Measurements from ENCODE around the gene DLK1. TPM values are rescaled to one million over a fixed set of nuclear protein-coding genes. Genes with fewer than 3 reads are reported as not detected.

The DLK1 gene
- total RNA-seq, 2 donors from 2014 or later: not detected

DNA sequence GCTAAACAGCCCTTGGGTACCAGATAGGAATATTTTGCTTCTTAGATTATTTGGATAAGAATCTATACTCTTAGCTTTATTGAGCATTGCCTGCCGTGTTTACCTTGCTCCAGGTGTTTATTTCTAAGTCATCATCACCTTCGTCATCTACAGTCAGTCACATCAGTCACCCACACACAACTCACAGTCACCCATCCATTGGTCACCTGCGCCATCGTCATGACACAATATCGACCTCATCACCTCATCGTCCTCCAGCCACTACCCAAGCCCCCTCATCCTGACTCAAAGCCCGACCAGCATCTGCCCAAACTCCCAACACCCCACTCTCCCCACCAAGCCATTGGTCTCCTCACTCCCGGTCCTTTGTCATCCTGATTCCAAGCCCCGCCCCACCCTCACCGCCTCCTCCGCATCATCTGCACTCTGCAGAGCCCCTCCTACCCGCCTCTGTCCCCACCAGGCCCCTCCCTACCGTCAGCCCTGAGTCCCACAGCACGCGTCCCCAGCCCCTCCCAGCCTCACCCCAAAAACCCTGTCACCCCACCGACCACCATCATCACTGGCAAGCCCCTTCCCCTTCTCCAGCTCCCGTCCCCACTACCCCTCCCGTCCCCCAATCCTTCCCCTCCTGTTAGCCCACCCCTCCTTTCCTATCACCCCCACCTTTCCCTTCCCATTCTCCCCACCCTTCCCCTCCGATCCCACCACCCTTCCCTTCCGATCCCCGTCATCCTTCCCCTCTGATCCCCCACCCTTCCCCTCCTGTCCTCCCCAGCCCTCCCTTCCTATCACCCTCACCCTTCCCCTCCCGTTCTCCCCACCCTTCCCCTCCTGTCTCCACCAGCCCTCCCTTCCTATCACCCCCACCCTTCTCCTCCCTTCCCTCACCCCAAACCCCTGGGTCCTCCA, 9.8 kb downstream of the DLK1 start:
- no peak for DNase-seq (ENCODE audit: low spot score in 2 of 2)
- Mint-ChIP-seq H3K36me3 (no peaks in the 10 kb centered on the region), H3K27ac (no peak overlapping the region), H3K9me3 (no peaks in the 10 kb centered on the region)
- no peak for ATAC-seq

DNA sequence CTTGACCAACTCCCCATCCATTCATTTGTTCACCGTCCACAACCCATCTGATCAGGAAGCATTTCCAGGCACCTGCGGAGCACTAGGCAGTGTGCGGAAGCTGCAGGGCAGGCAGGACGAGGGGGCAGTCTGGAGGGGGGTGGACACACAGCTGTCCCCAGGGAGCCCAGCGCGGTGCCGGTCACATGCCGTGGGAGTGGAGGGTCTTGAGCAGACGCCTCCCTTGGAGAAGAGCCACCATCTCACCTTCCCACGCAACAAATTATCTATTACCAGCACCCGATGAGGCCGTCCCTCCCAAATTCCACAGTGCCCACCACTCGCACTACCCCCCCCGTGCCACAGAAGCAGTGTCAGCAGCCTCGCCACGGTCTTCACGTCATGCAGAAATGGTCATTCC, 10.8 kb downstream of the DLK1 start:
- Mint-ChIP-seq H3K36me3 (no peaks in the 10 kb centered on the region), H3K27ac (no peak overlapping the region), H3K9me3 (no peaks in the 10 kb centered on the region)
- DNase-seq (ENCODE audit: low spot score in 2 of 2) (no peak), ATAC-seq (no peak)

DNA sequence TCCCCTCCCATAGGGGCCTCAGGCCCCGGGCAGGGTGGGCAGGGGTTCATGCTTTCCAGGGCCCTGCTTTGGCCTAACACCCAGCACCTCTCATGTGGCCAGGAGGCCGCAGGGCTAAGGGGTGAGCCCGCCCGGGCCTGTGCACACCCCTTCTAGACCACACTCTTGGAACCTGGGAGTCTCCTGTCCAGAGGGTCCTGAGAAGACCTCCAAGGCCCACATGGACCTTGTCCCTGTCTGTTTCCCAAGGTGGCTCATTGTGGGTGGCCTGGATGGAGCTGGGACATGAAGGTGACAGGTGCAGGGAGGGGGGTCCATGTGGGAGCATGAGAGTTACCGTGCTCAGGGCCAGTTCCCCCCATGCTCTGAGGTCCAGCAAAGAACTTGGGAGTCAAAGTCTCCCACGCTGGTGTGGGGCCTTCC, 11.6 kb downstream of the DLK1 start:
- no peak for DNase-seq (ENCODE audit: low spot score in 2 of 2)
- Mint-ChIP-seq H3K9me3 (no peaks in the 10 kb centered on the region), H3K36me3 (no peaks in the 10 kb centered on the region), H3K27ac (no peak overlapping the region)
- ATAC-seq: no peak

DNA sequence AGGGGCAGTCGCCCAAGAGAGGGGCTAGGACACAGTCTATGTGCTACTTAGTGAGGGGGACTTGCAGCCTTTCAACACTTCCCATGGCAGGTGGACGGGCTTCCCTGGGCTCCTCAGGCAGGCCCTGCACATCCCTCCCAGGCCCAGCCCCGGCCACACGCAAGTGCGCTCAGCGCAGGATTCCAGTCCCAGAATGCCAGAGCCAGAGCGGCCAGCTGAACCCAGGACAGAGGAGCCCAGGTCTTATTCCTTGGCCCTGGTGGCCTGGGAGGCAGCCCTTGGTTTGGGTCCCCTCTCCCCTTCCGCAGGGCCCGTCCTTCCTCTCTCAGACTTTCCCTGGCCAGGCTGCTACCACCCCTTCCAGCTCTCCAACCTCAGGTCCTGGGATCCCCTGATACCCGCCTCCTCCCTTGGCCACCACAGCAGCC, 12.0 kb downstream of the DLK1 start:
- H3K9me3 Mint-ChIP-seq: no peaks in the 10 kb centered on the region
- H3K36me3 Mint-ChIP-seq: no peaks in the 10 kb centered on the region
- H3K27ac Mint-ChIP-seq: no peak overlapping the region
- DNase-seq (ENCODE audit: low spot score in 2 of 2) (no peak), ATAC-seq (no peak)

DNA sequence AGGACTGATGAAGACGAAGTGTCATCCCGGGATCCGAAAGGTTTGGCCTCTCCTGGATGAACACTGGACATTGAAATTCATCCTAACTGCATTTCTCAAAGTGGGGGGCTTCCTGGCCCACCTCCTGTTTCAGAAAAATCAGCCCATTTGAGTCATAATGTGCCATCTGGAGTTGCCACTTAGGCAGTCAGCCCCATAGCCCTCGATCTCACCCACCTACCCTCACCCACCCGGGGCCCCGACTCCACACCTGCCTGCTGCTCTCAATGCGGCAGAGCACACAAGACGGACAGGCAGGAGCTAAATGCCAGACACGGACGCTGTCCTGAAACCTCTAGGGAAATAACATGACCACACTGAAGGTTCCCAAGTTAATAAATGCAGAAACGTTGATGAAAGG, 12.6 kb downstream of the DLK1 start:
- no peak for ATAC-seq

DNA sequence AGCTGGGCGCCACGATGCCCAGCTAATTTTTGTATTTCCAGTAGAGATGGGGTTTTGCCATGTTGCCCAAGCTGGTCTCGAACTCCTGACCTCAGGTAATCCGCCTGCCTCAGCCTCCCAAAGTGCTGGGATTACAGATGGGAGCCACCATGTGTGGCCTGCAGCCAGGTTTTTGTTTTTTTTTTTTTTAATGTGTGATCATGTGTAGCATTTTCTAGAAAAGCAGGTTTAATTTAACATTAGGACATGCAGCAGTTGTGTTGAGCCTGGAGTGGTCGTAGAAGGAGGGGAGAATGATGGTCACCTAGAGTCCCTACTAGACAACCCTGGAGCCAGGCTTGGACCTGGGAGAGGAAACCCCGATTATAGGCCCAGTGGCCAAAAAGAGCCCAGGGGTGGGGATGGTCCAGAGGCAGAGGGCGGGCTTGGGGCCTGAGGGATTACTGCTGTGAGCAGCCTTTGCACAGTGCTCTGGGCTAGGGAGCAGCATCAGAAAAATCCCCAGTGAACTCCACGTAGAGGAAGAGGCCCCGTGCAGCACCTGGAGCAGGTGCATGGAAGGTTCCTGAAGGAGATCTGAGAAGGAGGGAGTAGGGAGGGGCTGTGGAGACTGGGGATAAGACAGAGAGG, 13.6 kb downstream of the DLK1 start:
- no peak for ATAC-seq
- H3K9me3 Mint-ChIP-seq: no peaks in the 10 kb centered on the region
- no peaks in the 10 kb centered on the region for H3K36me3 Mint-ChIP-seq
- H3K27ac Mint-ChIP-seq: no peak overlapping the region
- no peak for DNase-seq (ENCODE audit: low spot score in 2 of 2)

More for the DNA sequence above, 12.6 kb downstream of the DLK1 start:
- no peaks in the 10 kb centered on the region for H3K9me3 Mint-ChIP-seq
- no peak for DNase-seq (ENCODE audit: low spot score in 2 of 2)
- no peak overlapping the region for H3K27ac Mint-ChIP-seq
- H3K36me3 Mint-ChIP-seq: no peaks in the 10 kb centered on the region

DNA sequence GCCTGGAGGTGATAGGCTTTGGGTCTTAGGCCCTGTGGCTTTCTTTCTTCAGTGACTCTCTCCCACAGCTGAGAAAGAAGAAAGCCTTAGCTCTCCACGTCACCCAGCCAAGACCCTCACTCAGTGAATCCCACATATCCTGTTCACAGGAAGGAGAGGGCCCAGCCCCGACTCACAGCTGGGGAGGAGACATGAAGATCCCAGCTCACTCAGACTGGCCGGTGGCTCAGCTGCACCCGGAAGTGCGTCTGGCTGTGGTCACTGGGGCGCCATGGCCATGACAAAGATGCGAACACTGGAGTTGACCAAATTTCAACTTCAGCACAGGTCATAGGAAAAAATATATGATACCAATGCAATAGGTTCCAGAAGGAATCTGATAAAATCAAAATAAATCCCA, 14.2 kb downstream of the DLK1 start:
- ATAC-seq: no peak
- H3K36me3 Mint-ChIP-seq: no peaks in the 10 kb centered on the region
- DNase-seq (ENCODE audit: low spot score in 2 of 2): no peak
- no peak overlapping the region for H3K27ac Mint-ChIP-seq
- no peaks in the 10 kb centered on the region for H3K9me3 Mint-ChIP-seq

DNA sequence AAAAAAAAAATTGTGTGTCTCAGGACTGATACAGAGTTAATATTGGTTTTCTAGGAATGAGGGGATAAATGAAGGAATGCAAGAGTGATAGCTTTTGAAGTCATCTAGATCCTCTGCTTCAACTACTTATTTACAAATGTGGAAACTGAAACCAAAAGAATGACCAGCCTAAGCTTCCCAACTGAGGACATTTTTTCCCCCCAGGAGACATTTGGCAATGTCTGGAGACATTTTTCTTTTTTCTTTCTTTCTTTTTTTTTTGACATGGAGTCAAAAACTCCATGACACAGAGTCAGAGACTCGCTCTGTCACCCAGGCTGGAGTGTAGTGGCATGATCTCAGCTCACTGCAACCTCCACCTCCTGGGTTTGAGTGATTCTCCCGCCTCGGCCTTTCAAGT, 15.3 kb downstream of the DLK1 start:
- no peak for DNase-seq (ENCODE audit: low spot score in 2 of 2)
- no peak overlapping the region for H3K27ac Mint-ChIP-seq
- no peaks in the 10 kb centered on the region for H3K9me3 Mint-ChIP-seq
- no peak for ATAC-seq
- no peaks in the 10 kb centered on the region for H3K36me3 Mint-ChIP-seq

DNA sequence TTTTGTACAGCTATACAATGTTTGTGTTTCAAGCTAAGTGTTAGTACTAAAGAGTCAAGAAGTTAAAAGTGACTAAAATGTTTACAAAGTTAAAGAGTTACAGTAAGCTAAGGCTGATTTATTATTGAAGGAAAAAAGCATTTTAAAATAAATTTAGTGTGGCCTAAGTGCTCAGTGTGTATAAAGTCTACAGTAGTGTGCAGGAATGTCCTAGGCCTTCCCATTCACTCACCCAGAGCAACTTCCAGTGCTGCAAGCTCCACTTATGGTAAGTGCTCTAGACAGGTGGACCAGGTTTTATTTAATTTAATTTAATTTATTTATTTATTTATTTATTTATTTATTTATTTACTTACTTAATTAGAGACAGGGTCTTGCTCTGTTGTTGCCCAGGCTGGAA, 19.6 kb downstream of the DLK1 start:
- no peak overlapping the region for H3K27ac Mint-ChIP-seq
- no peak for DNase-seq (ENCODE audit: low spot score in 2 of 2)
- no peaks in the 10 kb centered on the region for H3K9me3 Mint-ChIP-seq
- no peaks in the 10 kb centered on the region for H3K36me3 Mint-ChIP-seq
- ATAC-seq: no peak

DNA sequence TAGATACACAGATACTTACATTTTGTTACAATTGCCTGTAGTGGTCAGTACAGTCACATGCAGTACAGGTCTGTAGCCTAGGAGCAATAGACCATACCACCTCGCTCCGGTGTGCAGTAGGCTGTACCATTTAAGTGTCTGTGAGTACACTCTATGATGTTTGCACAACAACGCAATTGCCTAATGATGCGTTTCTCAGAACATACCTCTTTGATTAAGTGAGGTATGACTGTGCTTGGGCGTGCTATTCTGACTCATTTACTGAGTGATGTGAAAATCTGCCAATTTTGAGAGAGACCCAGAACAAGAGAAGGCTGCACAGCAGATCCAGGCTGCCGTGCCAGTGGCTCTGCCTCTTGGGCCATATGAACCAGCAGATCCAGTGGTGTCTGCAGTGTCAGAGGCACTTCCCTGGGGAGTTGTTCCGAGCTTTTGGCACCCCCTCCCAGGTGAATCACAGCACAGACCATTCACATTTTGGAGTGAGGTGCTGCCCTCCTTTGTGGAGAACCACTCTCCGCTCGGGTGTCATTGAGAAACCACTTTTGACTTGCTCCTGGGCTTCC, 20.4 kb downstream of the DLK1 start:
- ATAC-seq (peak; percentile 24 to 91), DNase-seq (ENCODE audit: low spot score in 2 of 2) (no peak)
- Mint-ChIP-seq H3K36me3 (no peaks in the 10 kb centered on the region), H3K9me3 (no peaks in the 10 kb centered on the region), H3K27ac (no peak overlapping the region)

DNA sequence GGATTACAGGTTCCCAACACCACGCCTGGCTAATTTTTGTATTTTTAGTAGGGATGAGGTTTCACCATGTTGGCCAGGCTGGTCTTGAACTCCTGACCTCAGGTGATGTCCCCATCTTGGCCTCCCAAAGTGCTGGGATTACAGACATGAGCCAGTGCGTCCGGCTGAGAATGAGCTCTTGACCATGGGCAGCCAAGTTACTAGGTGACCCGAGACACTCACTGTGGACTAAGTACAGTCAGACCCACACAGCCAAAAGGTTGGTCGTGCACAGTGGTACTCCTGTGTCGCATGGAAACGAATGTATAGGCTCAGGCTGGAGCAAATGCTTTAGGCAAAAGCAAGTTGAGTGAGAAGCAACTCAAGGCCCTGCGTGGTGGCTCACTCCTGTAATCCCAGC, 21.0 kb downstream of the DLK1 start:
- Mint-ChIP-seq H3K9me3 (no peaks in the 10 kb centered on the region), H3K27ac (no peak overlapping the region)
- no peak for ATAC-seq

DNA sequence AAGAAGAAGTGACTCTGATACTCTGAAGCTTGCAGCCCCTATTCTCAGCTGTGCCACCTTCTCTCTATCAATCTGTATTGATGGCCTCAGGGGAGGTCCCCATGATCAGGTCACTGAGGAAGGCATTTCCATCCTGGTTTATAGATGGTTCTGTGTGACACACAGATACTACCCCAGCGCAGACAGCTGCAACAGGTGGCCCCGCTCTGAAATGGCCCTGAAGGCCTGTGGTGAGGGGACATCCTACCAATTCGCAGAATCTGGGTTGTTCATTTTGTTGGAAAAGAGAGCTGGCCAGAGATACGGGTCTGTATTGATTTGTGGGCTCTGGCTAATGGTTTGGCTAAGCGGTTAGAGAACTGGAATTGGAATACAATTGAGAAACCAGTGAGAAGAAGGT, 21.7 kb downstream of the DLK1 start:
- H3K36me3 Mint-ChIP-seq: no peaks in the 10 kb centered on the region

More for the DNA sequence above, 21.0 kb downstream of the DLK1 start:
- no peak for DNase-seq (ENCODE audit: low spot score in 2 of 2)
- no peaks in the 10 kb centered on the region for H3K36me3 Mint-ChIP-seq

DNA sequence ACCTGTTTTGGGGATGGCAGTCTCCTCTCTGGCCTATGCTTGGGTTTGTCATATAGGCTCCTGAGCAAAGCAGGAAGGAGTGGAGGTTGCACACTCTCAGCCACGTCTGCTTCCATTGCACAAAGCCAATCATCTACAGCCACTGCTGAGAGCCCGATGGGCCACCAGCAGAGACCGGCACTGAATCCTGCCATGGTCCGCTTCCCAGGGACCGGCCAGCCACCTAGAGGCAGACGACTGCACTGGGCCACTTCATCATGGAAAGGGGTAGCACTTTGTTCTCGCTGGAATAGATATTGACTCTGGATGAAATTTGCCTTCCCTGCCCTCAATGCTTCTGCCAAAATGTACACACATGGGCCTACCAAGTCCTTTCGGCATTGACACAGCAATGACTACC, 22.3 kb downstream of the DLK1 start:
- H3K9me3 Mint-ChIP-seq: no peaks in the 10 kb centered on the region
- no peak for DNase-seq (ENCODE audit: low spot score in 2 of 2)
- no peaks in the 10 kb centered on the region for H3K36me3 Mint-ChIP-seq
- H3K27ac Mint-ChIP-seq: no peak overlapping the region
- no peak for ATAC-seq

More for the DNA sequence above, 21.7 kb downstream of the DLK1 start:
- DNase-seq (ENCODE audit: low spot score in 2 of 2): no peak
- ATAC-seq: no peak
- Mint-ChIP-seq H3K9me3 (no peaks in the 10 kb centered on the region), H3K27ac (no peak overlapping the region)

DNA sequence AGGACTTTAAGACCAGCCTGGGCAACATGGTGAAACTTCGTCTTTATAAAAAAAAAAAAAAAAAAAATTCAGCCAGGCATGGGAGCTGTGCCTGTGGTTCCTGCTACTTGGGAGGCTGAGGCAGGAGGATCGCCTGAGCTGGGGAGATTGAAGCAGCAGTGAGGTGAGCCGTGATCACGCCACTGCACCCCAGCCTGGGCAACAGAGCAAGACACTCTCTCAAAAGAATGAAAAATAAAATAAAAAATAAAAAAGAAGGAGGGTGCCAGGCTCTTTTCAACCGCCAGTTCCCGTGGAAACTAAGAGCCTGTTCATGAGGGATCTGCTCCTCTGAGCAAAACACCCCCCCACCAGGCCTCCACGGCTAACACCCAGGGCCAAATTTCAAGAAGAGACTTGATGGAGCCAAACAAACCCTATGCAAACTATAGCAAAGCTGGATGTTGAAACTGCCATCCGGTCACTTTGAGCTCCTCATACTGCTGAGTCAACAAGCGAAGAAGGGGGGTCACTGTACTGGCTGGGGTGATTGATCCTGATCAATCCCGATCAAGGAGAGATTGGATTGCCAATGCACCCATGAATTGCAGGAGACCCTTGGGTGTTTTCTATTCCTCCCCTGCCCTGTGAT, 23.4 kb downstream of the DLK1 start:
- no peak for ATAC-seq
- no peaks in the 10 kb centered on the region for H3K9me3 Mint-ChIP-seq
- no peak overlapping the region for H3K27ac Mint-ChIP-seq
- DNase-seq (ENCODE audit: low spot score in 2 of 2): no peak
- no peaks in the 10 kb centered on the region for H3K36me3 Mint-ChIP-seq

DNA sequence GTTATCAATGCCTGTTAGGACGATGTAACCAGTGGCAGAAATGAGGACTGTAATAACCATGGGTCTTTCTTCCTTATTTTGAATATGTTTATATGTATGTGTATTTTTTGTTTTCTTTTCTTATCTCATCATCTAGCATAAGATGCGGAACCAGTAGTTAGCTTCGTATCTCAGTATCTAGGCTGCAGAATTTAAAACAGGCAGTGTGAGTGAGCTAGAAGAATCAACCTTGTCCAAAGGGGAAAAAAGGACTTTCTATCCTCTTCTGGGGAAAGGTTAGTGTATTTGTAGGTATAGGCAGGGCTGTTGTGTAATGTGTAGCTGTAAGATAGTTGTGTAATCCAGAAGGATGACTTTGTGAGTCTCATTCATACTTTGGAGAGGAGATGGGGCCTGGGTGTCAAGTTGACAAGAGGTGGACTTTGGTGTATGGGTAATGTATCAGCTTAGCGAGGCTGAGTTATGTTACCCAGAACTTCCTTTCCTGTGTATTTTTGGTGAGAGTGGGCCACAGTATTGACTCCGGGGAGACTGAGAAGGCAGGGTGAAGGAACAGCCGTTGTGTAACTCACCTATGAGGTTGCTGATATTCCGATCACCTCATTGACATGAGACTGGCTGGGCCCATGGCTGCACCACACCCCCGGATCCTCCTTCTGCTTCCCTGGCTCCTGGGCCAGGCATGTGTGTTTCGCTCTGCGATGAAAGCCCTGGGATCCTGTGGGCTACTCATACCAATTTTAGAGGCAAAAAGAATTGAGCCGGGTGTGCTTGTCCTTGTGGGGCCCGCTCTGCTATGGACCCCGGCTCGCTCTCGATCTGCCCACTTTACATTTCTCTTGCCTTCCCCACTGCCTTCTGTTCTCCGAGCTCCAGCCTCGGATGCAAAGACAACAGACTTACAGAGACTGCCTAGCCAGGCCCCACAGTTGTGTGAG, 24.3 kb downstream of the DLK1 start:
- DNase-seq (ENCODE audit: low spot score in 2 of 2) (no peak), ATAC-seq (no peak)
- H3K36me3 Mint-ChIP-seq: no peaks in the 10 kb centered on the region
- H3K9me3 Mint-ChIP-seq: no peaks in the 10 kb centered on the region
- H3K27ac Mint-ChIP-seq: no peak overlapping the region

DNA sequence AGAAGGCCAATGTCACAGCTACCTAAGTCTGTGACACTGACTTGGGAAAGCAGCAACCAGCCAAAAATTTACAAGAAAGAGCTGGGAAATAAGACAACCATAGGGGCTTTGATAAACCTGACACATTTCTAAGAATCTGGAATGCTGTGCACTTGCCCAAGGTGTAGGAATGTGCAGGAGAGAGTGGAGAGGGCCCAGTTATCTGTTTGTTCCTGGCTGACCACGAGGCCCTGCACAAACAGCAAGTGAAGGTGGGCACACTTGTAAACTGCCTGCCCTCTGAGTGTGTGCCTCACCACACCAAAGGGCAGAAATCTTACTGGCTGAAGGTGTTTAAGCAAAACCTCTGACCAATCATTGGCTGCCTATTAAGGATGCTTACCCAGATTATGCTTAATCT, 27.3 kb downstream of the DLK1 start:
- no peak overlapping the region for H3K27ac Mint-ChIP-seq
- ATAC-seq (no peak), DNase-seq (ENCODE audit: low spot score in 2 of 2) (no peak)
- H3K36me3 Mint-ChIP-seq: no peaks in the 10 kb centered on the region
- H3K9me3 Mint-ChIP-seq: no peaks in the 10 kb centered on the region
